AG10803 (cell line): Measurements from ENCODE around the gene CARD11.

Experiments
- DNase-seq: peaks from one replicate; pipeline ENCODE4 v3.0.0; 2010; ENCODE audit warnings: low read depth
- H3K4me3 ChIP-seq: 2 replicates; pipeline ENCODE4 v1.5.1; 2011; ENCODE audit warnings: mild to moderate bottlenecking, low read length, control low read depth
- CTCF ChIP-seq: conservative IDR thresholded peaks from 2 replicates; pipeline ENCODE4 v1.5.1; 2011; ENCODE audit warnings: mild to moderate bottlenecking, low read length, control low read depth, inconsistent platforms

Gene CARD11

GRCh38 chr7:2886391-2886790 lies 157.3 kb downstream of the CARD11 start:
- H3K4me3 ChIP-seq = no peak overlapping the region
- no peak for TF ChIP-seq CTCF
- DNase-seq = no peak

GRCh38 chr7:2884161-2884560 lies 159.5 kb downstream of the CARD11 start:
- no peak for TF ChIP-seq CTCF
- no peak for DNase-seq
- H3K4me3 ChIP-seq = no peak overlapping the region

GRCh38 chr7:2883101-2883500 lies 160.6 kb downstream of the CARD11 start:
- H3K4me3 ChIP-seq = no peak overlapping the region
- no peak for TF ChIP-seq CTCF
- DNase-seq = no peak

GRCh38 chr7:2882111-2882510 lies 161.6 kb downstream of the CARD11 start:
- H3K4me3 ChIP-seq = no peak overlapping the region
- no peak for TF ChIP-seq CTCF
- no peak for DNase-seq

GRCh38 chr7:2880874-2881533 lies 162.7 kb downstream of the CARD11 start:
- TF ChIP-seq CTCF = no peak
- DNase-seq = no peak
- H3K4me3 ChIP-seq = no peak overlapping the region

GRCh38 chr7:2880051-2880450 lies 163.6 kb downstream of the CARD11 start:
- no peak for DNase-seq
- TF ChIP-seq CTCF = no peak

GRCh38 chr7:2879354-2879753 lies 164.3 kb downstream of the CARD11 start:
- no peak overlapping the region for H3K4me3 ChIP-seq
- DNase-seq = no peak
- TF ChIP-seq CTCF = no peak

More at GRCh38 chr7:2880051-2880450, 163.6 kb downstream of the CARD11 start:
- H3K4me3 ChIP-seq = no peak overlapping the region
